GM23338 (cell line): ENCODE data around the gene MRGPRF. TPM values are rescaled to one million over a fixed set of nuclear protein-coding genes. Genes with fewer than 3 reads are reported as not detected.

Experiments
- ATAC-seq: fragments of 200-7000 bp; cut with Tn5 transposase; 3 replicates; pipeline ENCODE4 v1.9.1; 2020
- DNase-seq: peaks from one replicate; pipeline ENCODE4 v3.0.0-alpha.2; 2015; ENCODE audit warnings: low spot score
- H2AFZ ChIP-seq: fragments of 200-600 bp; sonication (generic); 2 replicates; pipeline ENCODE4 v1.8.0; 2016; ENCODE audit warnings: antibody characterized with exemption, mild to moderate bottlenecking, moderate library complexity
- H3F3A ChIP-seq: fragments of 200-600 bp; sonication (generic); replicated peaks from 2 replicates; pipeline ENCODE4 v1.8.0; 2017; ENCODE audit warnings: antibody characterized with exemption, mixed run types, low read depth
- H3K27ac ChIP-seq: fragments of 200-600 bp; sonication (generic); 2 replicates; pipeline ENCODE4 v1.6.1; 2016; ENCODE audit warnings: low read depth
- H3K27me3 ChIP-seq: fragments of 200-600 bp; sonication (generic); 2 replicates; pipeline ENCODE4 v1.8.0; 2016; ENCODE audit warnings: mild to moderate bottlenecking, mixed run types, moderate library complexity; ENCODE audit not compliant: insufficient read depth
- H3K36me3 ChIP-seq: fragments of 200-600 bp; sonication (generic); 2 replicates; pipeline ENCODE4 v1.8.0; 2016; ENCODE audit warnings: mild to moderate bottlenecking; ENCODE audit not compliant: insufficient read depth
- H3K4me1 ChIP-seq: fragments of 200-600 bp; sonication (generic); 2 replicates; pipeline ENCODE4 v1.8.0; 2016; ENCODE audit warnings: mild to moderate bottlenecking, moderate library complexity; ENCODE audit not compliant: insufficient read depth
- H3K4me2 ChIP-seq: fragments of 200-600 bp; sonication (generic); 2 replicates; pipeline ENCODE4 v1.7.1; 2017; ENCODE audit warnings: mixed run types
- H3K4me3 ChIP-seq: fragments of 200-600 bp; sonication (generic); 2 replicates; pipeline ENCODE4 v1.6.1; 2016; ENCODE audit warnings: mixed run types
- H3K79me2 ChIP-seq: fragments of 200-600 bp; sonication (generic); replicated peaks from 2 replicates; pipeline ENCODE4 v1.8.0; 2017; ENCODE audit warnings: mild to moderate bottlenecking; ENCODE audit not compliant: insufficient read depth
- H3K9me2 ChIP-seq: fragments of 200-600 bp; sonication (generic); 2 replicates; pipeline ENCODE4 v1.8.0; 2017; ENCODE audit not compliant: insufficient read depth
- H4K20me1 ChIP-seq: fragments of 200-600 bp; sonication (generic); replicated peaks from 2 replicates; pipeline ENCODE4 v1.8.0; 2017; ENCODE audit warnings: mild to moderate bottlenecking; ENCODE audit not compliant: insufficient read depth
- H3K27ac Mint-ChIP-seq: 2 replicates; pipeline ENCODE4 v1.8.0; 2020; ENCODE audit warnings: inconsistent platforms, mild to moderate bottlenecking, moderate library complexity, mixed read lengths
- H3K27me3 Mint-ChIP-seq: 3 replicates; pipeline ENCODE4 v1.8.0; 2022; ENCODE audit warnings: low read depth, mild to moderate bottlenecking, moderate library complexity, mixed read lengths, inconsistent platforms; ENCODE audit not compliant: insufficient read depth, poor library complexity
- H3K36me3 Mint-ChIP-seq: 3 replicates; pipeline ENCODE4 v1.8.0; 2021; ENCODE audit warnings: low read depth, mild to moderate bottlenecking, inconsistent platforms, moderate library complexity, mixed read lengths
- H3K4me1 Mint-ChIP-seq: 3 replicates; pipeline ENCODE4 v1.8.0; 2020; ENCODE audit warnings: mild to moderate bottlenecking, inconsistent platforms, mixed read lengths
- H3K4me3 Mint-ChIP-seq: 3 replicates; pipeline ENCODE4 v1.8.0; 2021; ENCODE audit warnings: moderate library complexity, mild to moderate bottlenecking, inconsistent platforms, mixed read lengths
- H3K9me3 Mint-ChIP-seq: 3 replicates; pipeline ENCODE4 v1.8.0; 2020; ENCODE audit warnings: moderate library complexity, mild to moderate bottlenecking, inconsistent platforms, mixed read lengths
- EZH2 ChIP-seq: fragments of 200-600 bp; sonication (generic); IDR thresholded peaks from one replicate; pipeline ENCODE4 v1.8.0; 2017; ENCODE audit warnings: antibody characterized with exemption, mild to moderate bottlenecking, low read depth; ENCODE audit not compliant: unreplicated experiment
- JUNB ChIP-seq: IDR thresholded peaks from one replicate; pipeline ENCODE4 v1.6.1; 2016; ENCODE audit warnings: antibody characterized with exemption; ENCODE audit not compliant: unreplicated experiment
- NANOG ChIP-seq: IDR thresholded peaks from 2 replicates; pipeline ENCODE4 v1.6.1; 2016; ENCODE audit warnings: antibody characterized with exemption, borderline replicate concordance
- POLR2AphosphoS5 ChIP-seq: IDR thresholded peaks from 2 replicates; pipeline ENCODE4 v1.6.1; 2016; ENCODE audit warnings: antibody characterized with exemption, low read depth
- STAT1 ChIP-seq: IDR thresholded peaks from one replicate; pipeline ENCODE4 v1.6.1; 2016; ENCODE audit warnings: antibody characterized with exemption; ENCODE audit not compliant: unreplicated experiment
- ZNF114 ChIP-seq: fragments of 250-450 bp; sonication (Bioruptor Pico); IDR thresholded peaks from 2 replicates; pipeline ENCODE4 v1.5.0; 2020; ENCODE audit warnings: mild to moderate bottlenecking, moderate library complexity
- ZNF331 ChIP-seq: fragments of 250-450 bp; sonication (Bioruptor Pico); IDR thresholded peaks from 2 replicates; pipeline ENCODE4 v1.5.0; 2020; ENCODE audit warnings: low read depth, mild to moderate bottlenecking, moderate library complexity
- ZNF462 ChIP-seq: fragments of 250-450 bp; sonication (Bioruptor Pico); IDR thresholded peaks from 2 replicates; pipeline ENCODE4 v1.5.0; 2020; ENCODE audit warnings: mild to moderate bottlenecking, moderate library complexity
- polyA plus RNA-seq: library from polyadenylated mRNA; unstranded; fragments of >200 nt; fragmentation: Nextera tagmentation; extraction: Ambion mirVana; gene quantifications from 2 replicates; pipeline ENCODE4 v1.2.1, GENCODE V29; 2016
- total RNA-seq: library from RNA; depleted of rRNA; stranded (reverse); fragments of >200 nt; shearing (Covaris generic); gene quantifications from 2 replicates; pipeline ENCODE4 v1.2.3, GENCODE V29; 2014
- TF ChIP-seq, protein P1 (sequence below): IDR thresholded peaks from 2 replicates; pipeline ENCODE4 v1.6.1; 2016; ENCODE audit warnings: antibody characterized with exemption

Gene MRGPRF
- total and polyA plus RNA-seq, 2 experiments from 2014 or later: 3.3 to 9.0 TPM

DNA sequence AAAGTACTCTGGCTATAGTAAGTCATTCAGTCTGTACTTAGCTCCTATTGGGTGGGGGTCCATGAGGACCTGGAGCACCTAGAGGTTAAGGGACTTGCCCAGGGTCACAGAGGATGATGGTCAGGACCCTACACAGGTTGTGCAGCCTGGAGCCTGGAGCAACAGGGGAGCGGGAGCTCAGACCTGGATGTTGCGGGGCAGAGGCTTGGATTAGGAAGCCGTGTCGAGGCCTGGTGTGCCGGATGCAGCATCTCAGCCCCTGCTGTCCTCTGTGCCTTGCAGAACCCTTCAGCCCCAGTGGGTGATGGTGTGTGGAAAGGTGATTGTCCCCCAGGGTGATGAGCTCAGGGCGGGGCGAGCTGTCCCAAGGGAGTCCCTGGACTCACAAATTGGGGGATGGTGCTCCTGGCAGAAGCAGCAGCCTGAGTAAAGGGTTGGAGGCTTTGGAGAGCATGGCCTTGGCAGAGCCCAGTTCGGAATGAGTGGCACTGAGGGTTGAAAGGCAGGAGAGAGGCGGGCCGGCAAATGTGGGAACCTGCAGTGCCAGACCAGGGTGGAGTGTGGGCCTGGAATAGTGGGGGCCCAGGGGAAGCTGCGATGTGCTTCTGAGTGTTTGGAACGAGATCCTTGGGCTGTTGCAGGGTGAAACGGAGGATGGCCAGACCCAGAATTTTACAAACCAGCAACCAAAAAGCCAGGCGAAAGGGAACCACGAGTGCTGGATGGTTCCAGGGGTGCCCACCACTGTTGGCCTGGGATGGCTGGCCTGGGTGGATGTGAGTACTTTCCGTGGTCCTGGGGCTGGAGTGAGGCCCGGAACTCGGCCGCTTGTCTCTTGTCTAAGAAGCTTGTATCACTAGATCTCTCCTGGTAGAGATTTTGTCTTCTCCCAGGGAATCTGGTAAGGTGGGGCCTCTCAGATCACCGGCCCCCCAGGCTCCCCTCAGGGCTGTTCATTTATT is 38.6 kb upstream of the MRGPRF start:
- ATAC-seq (no peak), DNase-seq (no peak)
- Histone ChIP-seq H4K20me1 (no peaks in the 10 kb centered on the region; the same call in 1 of the 2 replicates), H3K27ac (no peak overlapping the region), H3K4me2 (no peak overlapping the region), H3K79me2 (peaks cover 48% of the 10 kb centered on the region), H3K4me3 (no peak overlapping the region), H3K9me2 (no peaks in the 10 kb centered on the region), H3K36me3 (no peaks in the 10 kb centered on the region), H2AFZ (no peak overlapping the region), H3F3A (0 out of 2 replicates have a peak, but pooled peaks cover 2% of the 10 kb centered on the region), H3K27me3 (no peaks in the 10 kb centered on the region), H3K4me1 (peaks cover 13% of the 10 kb centered on the region; the same call in 1 of the 2 replicates)
- H3K27me3 Mint-ChIP-seq: peaks cover 3% of the 10 kb centered on the region
- peaks cover 22% of the 10 kb centered on the region for H3K4me1 Mint-ChIP-seq
- H3K4me3 Mint-ChIP-seq: no peak overlapping the region; the same call in 2 of the 3 replicates
- H3K27ac Mint-ChIP-seq: peak overlapping the region; percentile 31; the same call in 1 of the 2 replicates
- no peaks in the 10 kb centered on the region for H3K9me3 Mint-ChIP-seq
- H3K36me3 Mint-ChIP-seq: no peaks in the 10 kb centered on the region; the same call in 2 of the 3 replicates
- TF ChIP-seq NANOG: no peak
- TF ChIP-seq POLR2AphosphoS5: no peak
- TF ChIP-seq STAT1: no peak
- TF ChIP-seq EZH2: no peak
- TF ChIP-seq, protein P1, sequence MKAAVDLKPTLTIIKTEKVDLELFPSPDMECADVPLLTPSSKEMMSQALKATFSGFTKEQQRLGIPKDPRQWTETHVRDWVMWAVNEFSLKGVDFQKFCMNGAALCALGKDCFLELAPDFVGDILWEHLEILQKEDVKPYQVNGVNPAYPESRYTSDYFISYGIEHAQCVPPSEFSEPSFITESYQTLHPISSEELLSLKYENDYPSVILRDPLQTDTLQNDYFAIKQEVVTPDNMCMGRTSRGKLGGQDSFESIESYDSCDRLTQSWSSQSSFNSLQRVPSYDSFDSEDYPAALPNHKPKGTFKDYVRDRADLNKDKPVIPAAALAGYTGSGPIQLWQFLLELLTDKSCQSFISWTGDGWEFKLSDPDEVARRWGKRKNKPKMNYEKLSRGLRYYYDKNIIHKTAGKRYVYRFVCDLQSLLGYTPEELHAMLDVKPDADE: no peak

DNA sequence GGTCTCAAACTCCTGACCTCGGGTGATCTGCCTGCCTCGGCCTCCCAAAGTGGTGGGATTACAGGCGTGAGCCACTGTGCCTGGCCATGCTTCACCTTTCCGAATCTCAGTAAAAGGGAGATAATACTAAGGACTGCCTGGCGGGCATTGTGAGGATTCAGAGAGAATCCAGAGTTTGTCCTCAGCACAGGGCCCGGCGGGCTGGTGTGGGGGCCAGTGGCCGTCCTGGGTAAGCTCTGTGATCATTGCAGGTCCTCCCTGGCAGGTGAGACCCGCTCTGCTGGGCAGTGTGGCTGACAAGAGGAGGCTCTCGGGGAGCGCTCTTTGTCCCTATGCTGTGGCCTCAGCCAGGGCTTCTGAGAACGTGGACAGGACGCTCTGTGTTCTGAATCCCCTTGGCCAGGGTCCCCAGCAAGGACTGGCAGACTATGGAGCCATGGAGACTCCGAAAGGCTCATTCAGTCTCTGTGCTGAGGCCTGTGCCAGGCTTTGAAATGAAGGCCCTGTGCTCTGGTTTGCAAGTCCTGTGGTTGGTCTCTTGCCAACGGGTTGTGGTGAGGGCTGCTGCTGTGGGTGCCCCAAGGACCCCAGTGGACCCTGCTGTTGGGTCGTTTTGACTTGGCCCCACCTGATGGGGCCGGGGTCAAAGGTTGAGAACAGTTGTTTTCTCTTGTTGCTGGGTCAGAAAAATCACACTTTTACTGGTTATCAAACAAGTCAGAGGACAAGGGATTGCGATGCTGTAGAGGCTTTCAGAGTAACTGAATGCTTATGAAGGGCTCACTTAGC is 37.7 kb upstream of the MRGPRF start:
- Mint-ChIP-seq H3K27ac (no peak overlapping the region), H3K27me3 (peaks cover 3% of the 10 kb centered on the region), H3K4me1 (peaks cover 22% of the 10 kb centered on the region), H3K4me3 (no peak overlapping the region), H3K36me3 (no peaks in the 10 kb centered on the region; the same call in 2 of the 3 replicates), H3K9me3 (no peaks in the 10 kb centered on the region)
- no peaks in the 10 kb centered on the region; the same call in 1 of the 2 replicates for H4K20me1 ChIP-seq
- H3K4me1 ChIP-seq: peaks cover 13% of the 10 kb centered on the region; the same call in 1 of the 2 replicates
- no peak overlapping the region for H3K27ac ChIP-seq
- H2AFZ ChIP-seq: no peak overlapping the region
- H3F3A ChIP-seq: 0 out of 2 replicates have a peak, but pooled peaks cover 2% of the 10 kb centered on the region
- no peaks in the 10 kb centered on the region for H3K27me3 ChIP-seq
- H3K4me2 ChIP-seq: no peak overlapping the region
- no peaks in the 10 kb centered on the region for H3K36me3 ChIP-seq
- no peak for ATAC-seq
- no peak for DNase-seq
- no peak overlapping the region for H3K4me3 ChIP-seq
- no peaks in the 10 kb centered on the region for H3K9me2 ChIP-seq
- H3K79me2 ChIP-seq: peaks cover 48% of the 10 kb centered on the region
- TF ChIP-seq NANOG (no peak), ZNF331 (CRISPR knock-in tag) (no peak), ZNF114 (CRISPR knock-in tag) (no peak), POLR2AphosphoS5 (no peak), JUNB (no peak), EZH2 (no peak), ZNF462 (CRISPR knock-in tag) (no peak)
- TF ChIP-seq, protein P1: no peak
